ENCODE data around the gene ZC3H12D.
"Not testable (repeated sequence)": the region's sequence is repeated elsewhere in the genome, so short reads cannot be mapped to it uniquely, and the experiment has no call there.

Gene ZC3H12D

DNA sequence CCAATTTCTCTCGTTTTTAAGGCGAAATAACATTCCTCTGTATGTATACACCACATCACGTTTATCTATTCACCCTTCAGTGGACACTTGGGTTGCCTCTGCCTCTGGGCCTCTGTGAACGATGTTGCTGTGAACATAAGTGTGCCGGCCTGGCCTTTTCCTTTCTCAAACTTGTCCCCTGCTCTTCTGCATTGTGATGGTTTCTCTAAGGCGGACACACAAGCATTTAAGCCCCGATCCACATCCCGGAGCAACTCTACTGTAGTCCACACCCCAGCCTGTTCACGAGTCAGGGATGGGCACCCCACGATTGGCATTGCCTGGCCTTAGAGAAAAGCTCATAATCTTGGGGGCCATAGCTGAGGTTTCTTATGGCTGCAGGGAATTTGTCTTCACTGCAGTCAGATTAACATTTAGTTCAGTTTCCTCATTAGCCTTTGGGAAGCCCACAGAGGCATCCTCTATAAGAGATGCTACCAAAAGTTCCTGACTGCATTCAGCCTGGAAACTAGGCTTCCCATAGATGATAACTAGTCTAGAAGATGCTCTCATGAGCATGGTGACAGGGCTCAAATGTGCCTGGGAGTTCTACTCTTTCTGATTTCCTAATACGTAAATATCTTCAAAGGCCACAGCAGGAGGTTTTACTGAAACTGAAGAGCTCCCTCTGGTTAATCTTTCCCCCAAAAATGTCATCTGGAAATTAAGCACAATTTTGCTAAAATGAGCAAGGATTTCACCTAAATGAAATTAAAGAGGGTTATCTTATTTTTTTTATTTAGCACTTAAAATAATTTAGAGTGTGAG lies 762 bp downstream of the ZC3H12D start:
- DNase-seq (ENCODE audit: low read depth): no peak

DNA sequence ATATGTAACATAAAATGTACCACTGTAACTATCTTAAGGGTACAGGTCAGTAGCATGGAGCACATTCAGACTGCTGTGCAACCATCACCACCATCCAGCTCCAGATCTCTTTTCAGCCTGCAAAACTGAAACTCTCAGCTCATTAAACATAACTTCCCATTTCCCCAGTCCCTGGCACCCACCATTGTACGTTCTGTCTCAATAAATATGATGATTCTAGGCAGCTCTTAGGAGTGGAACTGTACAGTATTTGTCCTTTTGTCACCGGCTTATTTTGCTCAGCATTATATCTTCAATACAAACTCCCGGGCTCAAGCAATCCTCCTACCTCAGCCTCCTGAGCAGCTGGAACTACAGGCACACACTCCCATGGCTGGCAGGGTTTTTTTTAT lies 1.5 kb downstream of the ZC3H12D start:
- DNase-seq (ENCODE audit: low read depth): no peak

- no peak for DNase-seq (ENCODE audit: low read depth)
Observed at GRCh38 chr6:149482545-149483333, 2.1 kb downstream of the ZC3H12D start.

DNA sequence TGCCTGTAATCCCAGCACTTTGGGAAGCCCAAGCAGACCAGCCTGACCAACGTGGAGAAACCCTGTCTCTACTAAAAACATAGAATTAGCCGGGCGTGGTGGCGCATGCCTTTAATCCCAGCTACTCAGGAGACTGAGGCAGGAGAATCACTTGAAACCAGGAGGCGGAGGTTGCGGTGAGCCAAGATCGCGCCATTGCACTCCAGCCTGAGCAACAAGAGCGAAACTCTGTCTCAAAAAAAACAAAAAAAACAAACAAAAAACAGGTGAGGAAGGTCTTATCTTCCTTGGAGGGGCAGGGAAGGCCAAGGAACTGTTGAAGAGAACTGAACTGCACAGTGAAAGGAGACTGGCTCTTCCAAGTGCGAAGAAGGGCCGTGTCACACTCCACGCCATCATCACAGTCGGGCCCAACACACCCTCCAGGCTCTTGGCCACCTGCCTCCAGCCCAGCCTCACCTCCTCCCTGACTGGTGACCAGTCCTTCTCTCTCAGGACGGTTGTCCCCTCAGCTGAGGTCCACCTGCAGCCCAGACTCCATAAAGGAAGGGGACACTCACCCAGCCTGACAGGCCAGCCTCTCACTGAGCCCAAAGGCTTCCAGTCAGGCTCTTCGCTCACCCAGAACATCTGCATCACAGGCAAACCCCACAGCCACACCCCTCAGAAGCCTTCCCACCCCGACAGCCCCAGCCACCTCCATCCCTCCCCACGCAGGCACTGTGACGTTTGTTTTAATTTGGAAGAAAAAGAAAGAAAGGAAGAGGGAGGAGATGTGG lies 4.1 kb downstream of the ZC3H12D start:
- no peak for DNase-seq (ENCODE audit: low read depth)

- DNase-seq (ENCODE audit: low read depth): no peak
Observed at GRCh38 chr6:149478631-149479314, 6.0 kb downstream of the ZC3H12D start.

DNA sequence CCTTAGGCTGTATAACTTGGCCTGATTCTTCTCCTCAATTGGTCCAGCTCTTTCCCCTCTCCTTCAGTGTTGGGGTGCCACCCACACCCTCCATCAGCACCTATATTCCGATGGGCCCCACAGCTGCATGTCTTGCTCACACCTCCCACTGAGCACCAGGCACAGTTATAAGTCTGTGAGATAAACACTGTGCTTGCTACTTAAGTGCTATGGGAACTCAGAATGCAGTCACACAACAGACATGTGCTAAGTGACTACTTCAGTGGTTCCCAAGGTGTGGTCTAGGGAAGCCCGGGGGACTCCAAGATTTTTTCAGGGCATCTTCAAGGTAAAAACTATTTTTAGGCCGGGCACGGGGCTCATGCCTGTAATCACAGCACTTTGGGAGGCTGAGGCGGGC lies 7.3 kb downstream of the ZC3H12D start:
- DNase-seq (ENCODE audit: low read depth): no peak

GRCh38 chr6:149476789-149477455 lies 7.9 kb downstream of the ZC3H12D start:
- DNase-seq (ENCODE audit: low read depth): no peak

DNA sequence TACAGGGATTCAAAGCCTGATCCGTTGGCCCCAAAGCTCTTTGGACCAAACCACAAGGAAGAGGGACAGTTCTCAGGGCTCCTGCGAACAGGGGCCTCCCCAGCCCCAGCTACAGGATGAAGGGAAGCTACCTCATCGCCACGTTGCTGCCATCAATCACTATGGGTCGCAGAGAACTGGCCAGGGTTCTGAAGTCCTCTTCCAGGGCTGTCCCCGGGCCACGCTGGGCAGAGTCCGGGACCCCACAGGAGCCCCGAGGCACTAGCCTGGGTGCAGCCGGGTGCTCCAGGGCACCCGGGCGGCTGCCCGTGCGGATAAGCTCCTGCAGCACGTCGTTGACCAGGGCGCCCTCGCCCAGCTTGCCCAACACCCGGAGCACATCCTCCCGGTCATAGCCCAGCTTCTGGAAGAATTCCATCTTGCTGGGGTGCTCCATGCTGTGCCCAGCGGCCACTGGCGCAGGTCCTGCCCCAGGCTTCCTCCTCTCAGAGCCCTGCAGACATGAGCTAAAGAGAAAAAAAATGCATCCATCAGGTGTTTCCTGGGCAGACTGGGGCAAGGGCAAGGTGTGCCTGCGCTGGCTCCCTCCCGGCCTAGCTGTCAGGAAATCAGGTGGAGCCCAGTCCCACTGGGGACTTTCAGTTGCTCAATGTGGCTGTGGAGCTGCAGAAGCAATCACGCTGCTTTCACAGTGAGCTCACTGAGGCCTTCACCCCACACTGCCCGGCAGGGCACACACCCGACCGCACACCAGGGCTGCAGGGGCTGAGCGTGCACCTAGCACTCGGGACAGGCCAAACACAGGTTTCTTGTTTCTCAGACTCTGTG lies 10.5 kb downstream of the ZC3H12D start:
- no peak for DNase-seq (ENCODE audit: low read depth)

DNA sequence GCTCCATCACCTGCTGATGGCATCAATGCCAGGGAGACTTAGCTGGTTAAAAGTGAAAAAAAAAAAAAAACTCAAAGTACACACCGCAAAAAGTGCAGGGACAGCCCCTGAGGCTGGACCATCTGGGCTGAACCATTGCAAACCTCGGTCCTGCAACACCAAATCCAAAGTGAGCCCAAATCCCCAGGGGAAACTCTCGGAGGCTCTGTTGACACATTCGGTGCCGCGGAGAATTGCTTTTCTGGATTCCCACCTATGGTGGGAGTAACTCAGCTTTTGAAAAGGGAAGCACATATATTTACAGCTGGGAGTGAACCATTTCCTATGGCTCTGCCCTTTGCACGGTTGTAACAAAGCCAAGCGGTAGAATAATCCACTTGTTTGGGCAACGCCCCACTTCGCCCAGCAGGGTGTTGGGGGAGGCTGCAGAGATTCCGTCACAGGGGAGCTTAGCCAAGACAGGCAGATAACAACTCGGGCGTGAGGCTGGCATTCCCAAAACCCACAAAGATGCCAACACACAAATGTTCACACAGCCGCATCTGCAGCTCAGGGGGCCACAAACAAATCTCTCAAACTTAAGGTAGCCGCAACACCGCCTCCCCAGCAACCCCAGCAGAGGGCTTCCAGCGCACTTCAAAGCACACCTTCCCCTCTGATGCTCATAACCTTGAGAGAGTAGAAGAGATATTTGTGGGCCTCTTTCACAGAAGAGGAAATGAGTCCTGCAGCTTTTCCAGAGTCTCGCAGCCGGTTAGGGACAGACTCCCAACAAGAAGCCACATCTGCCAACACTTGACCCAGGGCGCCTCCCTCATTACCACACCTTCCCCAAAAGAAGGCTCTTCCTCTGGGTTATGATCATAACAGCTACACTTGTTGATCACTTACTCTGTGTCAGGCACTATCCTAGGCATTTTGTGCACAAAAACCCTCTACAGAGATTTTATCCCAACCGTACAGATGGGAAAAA lies 11.4 kb downstream of the ZC3H12D start:
- no peak for DNase-seq (ENCODE audit: low read depth)

DNA sequence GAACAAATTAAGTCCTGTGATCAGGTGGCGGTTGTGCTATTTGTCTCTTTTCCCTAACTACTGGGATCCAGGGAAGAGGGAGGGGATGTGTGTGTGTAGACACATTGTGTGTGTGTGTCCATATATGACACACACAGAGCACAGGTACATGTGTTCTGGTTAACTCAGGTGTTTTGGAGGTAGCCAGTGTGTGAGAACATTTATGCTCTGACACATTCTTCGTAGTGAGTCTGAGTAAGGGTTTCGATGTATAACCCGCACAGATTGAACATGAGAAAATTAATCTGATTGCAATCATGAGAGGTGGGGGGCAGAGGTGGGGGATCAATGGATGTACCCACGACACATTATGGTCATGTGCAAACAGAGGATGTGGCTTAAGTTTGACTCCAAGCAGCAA lies 12.6 kb downstream of the ZC3H12D start:
- no peak for DNase-seq (ENCODE audit: low read depth)

GRCh38 chr6:149471801-149472200 lies 13.0 kb downstream of the ZC3H12D start:
- no peak for DNase-seq (ENCODE audit: low read depth)

- no peak for DNase-seq (ENCODE audit: low read depth)
Observed at GRCh38 chr6:149470948-149471347, 13.9 kb downstream of the ZC3H12D start.

- DNase-seq (ENCODE audit: low read depth): no peak
Observed at GRCh38 chr6:149468179-149468578, 16.6 kb downstream of the ZC3H12D start.

DNA sequence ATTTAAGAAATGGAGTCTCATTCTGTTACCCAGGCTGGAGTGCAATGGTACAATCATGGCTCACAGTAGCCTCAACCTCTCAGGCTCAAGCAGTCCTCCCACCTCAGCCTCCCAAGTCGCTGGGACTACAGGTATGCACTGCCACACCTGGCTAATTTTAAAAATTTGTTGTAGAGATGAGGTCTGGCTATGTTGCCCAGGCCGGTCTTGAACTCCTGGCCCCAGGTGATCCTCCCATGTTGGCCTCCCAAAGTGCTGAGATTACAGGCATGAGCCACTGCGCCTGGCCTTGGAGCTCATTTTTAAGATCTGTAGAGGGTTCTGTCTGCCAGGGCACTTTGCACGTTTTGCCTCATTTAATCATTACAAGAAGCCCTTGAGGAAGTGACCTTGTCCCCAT lies 17.5 kb downstream of the ZC3H12D start:
- DNase-seq (ENCODE audit: low read depth): no peak

GRCh38 chr6:149464411-149464810 lies 20.4 kb downstream of the ZC3H12D start:
- DNase-seq (ENCODE audit: low read depth): no peak

- DNase-seq (ENCODE audit: low read depth): no peak
Observed at GRCh38 chr6:149463781-149464180, 21.0 kb downstream of the ZC3H12D start.

GRCh38 chr6:149462712-149463111 lies 22.1 kb downstream of the ZC3H12D start:
- DNase-seq (ENCODE audit: low read depth): not testable (repeated sequence)

DNA sequence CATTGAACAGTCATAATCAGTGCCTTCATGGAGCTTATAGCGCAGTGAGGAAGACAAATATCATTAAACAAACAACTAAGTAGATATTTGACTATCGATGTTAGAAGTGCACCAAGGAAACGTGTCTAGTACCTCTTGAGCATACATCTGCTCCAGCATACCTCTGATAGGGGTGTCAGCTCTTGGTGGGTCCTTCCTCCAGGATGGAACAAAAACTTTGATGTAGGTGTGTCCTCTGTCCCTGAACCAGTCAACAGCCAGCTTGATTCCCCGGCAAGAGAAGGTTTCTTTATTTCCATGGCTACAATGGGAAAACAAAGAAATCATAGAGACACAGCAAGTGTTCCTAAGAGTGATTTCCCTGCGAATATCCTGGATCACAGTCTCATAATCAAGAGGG lies 23.1 kb downstream of the ZC3H12D start:
- DNase-seq (ENCODE audit: low read depth): no peak

GRCh38 chr6:149460249-149460648 lies 24.6 kb downstream of the ZC3H12D start:
- DNase-seq (ENCODE audit: low read depth): not testable (repeated sequence)
